Activated CD8-positive, alpha-beta memory T cell treated with anti-CD3 and anti-CD28 coated beads, Interleukin-2, amount 50 U/mL, for 24 hours (primary cell): ENCODE data around the gene HDAC4.
"Not testable (repeated sequence)": the region's sequence is repeated elsewhere in the genome, so short reads cannot be mapped to it uniquely, and the experiment has no call there.

Source experiments
- DNase-seq: peaks from one replicate; pipeline ENCODE4 v3.0.0-alpha.2; 2020; ENCODE audit errors: extremely low read depth

The HDAC4 gene

GRCh38 chr2:239049421-239050251 is 351.2 kb downstream of the HDAC4 start:
- no peak for DNase-seq

GRCh38 chr2:239048736-239049135 is 352.1 kb downstream of the HDAC4 start:
- DNase-seq, result no peak

- DNase-seq, result no peak
Measured at GRCh38 chr2:239047861-239048260, 353.0 kb downstream of the HDAC4 start.

DNA sequence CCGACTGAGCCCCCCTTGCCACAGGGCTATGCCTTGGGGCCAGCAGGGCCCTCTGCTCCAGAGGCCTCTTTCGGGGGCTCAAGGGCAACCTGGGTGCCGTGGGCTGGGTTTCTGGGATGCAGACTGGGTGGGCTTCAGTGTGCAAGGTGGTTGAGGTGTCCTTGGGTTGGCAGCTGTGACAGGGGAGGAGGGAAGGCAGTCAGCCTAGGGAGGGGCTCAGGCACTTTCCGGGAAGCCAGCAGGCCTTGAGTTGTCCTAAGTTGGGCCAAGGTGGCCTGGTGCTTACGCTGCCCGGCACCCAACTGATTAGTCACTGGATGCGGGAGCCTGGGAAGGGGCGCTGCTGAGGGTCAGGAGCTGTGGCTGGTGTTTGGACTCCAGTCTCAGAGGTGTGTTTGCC is 353.4 kb downstream of the HDAC4 start:
- DNase-seq, result no peak

GRCh38 chr2:239046822-239047221 is 354.0 kb downstream of the HDAC4 start:
- no peak for DNase-seq

DNA sequence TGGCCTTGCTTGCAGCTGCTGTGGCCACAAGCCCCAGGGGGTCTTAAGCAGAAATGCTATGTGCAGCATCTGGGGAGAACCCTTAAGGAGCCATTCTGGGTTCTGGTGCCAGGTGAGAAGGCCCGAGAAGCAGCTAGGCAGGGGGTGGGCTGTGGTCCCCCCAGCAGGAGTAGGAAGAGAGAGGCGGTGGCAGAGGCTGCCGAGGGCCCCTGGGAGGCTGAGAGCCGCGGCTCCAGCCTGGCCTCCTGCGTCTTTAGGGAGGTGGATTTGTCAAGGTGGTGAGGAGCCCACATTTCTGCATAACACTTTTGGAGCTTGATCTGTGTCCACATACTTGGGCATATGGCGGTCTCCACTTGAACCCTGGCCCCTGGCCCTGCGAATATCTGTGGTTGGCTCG is 356.5 kb downstream of the HDAC4 start:
- DNase-seq, result no peak

- no peak for DNase-seq
Measured at GRCh38 chr2:239043326-239043725, 357.5 kb downstream of the HDAC4 start.

- DNase-seq, result no peak
Measured at GRCh38 chr2:239042551-239043320, 358.1 kb downstream of the HDAC4 start.

DNA sequence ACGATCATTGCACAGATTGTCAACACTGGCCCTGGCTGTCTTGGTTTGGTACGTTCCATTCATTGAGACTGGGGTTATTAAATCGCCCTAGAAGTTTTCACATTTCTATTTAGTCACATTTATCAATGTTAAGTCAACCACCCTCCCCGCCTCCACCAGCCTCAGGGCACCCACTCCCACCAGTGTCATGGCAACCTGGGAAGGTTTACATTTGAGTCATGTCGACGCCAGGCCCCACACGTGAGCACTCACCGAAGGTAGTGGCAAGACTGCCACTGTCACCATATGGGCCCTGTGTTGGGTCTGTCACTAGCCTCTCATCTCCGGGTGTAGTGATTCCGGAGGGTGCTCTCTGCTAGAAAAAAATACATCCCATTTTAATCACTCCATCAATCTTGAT is 358.8 kb downstream of the HDAC4 start:
- DNase-seq, result no peak

GRCh38 chr2:239041062-239041461 is 359.8 kb downstream of the HDAC4 start:
- no peak for DNase-seq

DNA sequence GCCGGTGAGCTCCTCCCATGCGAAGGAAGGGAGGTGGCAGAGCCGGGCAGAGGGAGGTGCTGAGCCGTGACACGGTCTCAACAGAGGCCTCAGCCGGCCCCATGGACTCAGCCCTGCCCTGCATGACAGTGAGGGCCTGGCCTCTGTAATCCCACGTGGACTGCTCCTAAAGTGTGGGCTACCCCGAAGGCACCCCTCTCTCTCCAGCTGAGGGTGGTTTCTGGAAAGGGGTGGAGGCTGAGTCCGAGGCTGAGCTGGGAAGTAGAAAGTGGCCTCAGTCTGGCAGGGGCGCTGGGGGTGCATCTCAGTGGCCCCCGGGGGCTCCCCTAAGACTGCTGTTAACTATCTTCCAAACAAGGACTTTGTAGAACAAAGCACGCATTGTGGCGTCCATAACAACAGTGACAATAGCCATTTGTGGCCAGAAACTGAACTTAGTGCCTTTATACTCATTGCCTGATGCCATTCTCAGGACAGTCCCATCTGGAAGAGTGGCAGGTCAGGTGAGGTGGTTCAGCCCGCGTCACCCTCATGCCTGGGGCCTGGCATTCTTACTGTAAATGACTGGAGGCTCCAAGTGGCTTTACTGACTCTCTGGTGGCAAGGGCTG is 360.6 kb downstream of the HDAC4 start:
- no peak for DNase-seq

DNA sequence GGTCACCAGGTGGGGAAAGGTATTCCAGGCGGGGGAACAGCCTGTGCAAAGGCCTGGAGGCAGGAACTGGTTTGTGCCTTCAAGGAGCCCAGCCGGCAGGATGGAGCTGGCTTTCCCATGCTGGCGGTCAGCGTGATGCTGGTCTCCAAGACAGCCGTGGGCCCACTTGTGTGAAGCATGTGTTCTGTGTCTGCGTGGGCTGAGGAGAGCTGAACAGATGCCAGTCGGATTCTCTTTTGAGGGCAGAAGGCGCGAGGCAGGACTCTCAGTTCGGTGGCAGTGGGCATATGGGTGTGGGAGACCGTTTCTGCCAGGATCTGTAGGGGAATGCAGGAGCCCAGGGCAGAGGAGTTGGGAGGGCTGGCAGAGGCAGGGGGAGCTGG is 361.4 kb downstream of the HDAC4 start:
- no peak for DNase-seq

DNA sequence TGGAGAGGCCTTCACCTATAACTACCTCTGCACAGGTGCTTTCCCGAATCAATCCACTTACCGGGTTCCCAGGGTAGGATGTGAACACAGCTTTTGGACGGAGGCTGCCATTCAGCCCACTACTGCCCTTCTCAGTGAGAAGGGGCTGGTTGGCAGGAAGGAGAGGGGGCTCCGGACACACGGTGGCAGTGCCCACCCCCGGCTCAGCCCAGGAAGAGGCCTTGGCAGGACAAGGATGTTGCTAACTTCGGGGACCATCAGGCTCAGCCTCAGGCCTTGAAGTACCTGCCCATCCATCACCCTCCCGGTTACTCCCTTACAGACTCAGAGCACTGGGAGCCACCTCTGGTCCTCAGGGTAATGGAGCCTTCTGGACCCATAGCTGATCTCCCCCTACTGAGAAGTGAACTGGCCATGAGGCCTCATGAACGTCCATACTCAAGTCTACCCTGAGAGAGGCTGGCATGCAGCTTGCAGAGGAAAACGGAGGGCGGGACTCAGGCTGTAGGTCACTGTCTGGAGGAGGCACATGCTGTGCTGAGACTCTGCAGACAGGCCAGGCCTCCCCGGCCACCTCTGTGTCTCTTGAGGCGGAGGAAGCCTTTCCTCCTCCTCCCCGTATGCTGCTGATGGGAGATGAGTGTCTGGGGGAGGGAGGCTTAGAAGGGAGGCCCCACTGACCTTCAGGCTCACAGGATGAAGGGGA is 361.9 kb downstream of the HDAC4 start:
- DNase-seq, result no peak

- not testable (repeated sequence) for DNase-seq
Measured at GRCh38 chr2:239038284-239038683, 362.5 kb downstream of the HDAC4 start.

GRCh38 chr2:239037559-239037910 is 363.3 kb downstream of the HDAC4 start:
- no peak for DNase-seq

DNA sequence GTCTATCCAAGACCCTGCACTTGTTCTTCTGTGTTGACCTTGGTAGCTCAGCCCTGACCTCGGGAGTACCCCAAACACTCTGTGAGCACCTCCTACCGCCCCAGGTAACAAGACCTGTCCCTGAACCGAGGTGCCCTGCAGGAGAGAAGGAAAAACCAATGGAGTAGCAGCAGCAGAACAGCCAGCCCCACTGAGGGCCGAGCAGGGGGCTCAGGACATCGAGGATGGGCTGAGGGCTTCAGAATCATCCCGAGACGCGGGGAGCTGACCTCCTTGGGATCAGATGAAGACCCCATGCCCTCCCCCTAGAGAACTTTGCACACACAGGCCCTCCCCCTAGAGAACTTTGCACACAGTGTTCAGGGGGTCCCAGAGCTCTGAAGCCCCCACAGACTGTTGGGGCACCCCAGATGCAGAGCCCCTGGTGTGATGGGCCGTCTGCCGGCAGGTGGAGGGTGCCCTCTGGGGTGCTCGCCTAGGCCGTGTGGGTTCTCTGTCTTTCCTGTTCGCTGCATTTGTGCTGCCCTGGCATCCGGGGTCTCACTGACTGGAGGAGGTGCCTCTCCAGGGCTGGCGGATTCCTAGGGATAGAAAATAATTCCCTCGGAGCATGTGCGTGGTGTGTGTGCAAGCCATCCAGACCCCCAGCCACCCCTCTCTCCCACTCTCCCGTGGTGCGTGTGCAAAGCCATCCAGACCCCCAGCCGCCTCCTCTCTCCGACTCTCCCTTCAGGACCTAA is 363.8 kb downstream of the HDAC4 start:
- no peak for DNase-seq

GRCh38 chr2:239035997-239036731 is 364.7 kb downstream of the HDAC4 start:
- DNase-seq, result no peak

GRCh38 chr2:239035361-239035814 is 365.4 kb downstream of the HDAC4 start:
- peak; percentile 1 for DNase-seq

GRCh38 chr2:239034561-239035341 is 366.1 kb downstream of the HDAC4 start:
- DNase-seq, result no peak
